NCI-H146 (cell line): ENCODE results near the gene AKAP13.
A peak's percentile ranks its signal among the peaks of the same experiment; 100 is the strongest.

Source experiments
- DNase-seq: peaks from one replicate; lab custom pipeline; 2025; lab: John Stamatoyannopoulos, UW

AKAP13 gene

GRCh38 chr15:85706779-85707518, 326.5 kb downstream of the AKAP13 start:
- DNase-seq, result no peak

- DNase-seq, result peak; percentile 24
These were observed 327.3 kb downstream of the AKAP13 start for GRCh38 chr15:85707519-85708338.

- no peak for DNase-seq
These were observed 328.1 kb downstream of the AKAP13 start for GRCh38 chr15:85708402-85708941.

- no peak for DNase-seq
These were observed 328.8 kb downstream of the AKAP13 start for GRCh38 chr15:85709250-85709649.

- no peak for DNase-seq
These were observed 330.0 kb downstream of the AKAP13 start for GRCh38 chr15:85710340-85710842.

- DNase-seq, result no peak
These were observed 331.3 kb downstream of the AKAP13 start for GRCh38 chr15:85711580-85712192.

GRCh38 chr15:85716261-85716660, 335.9 kb downstream of the AKAP13 start:
- no peak for DNase-seq

- DNase-seq, result no peak
These were observed 336.8 kb downstream of the AKAP13 start for GRCh38 chr15:85717212-85717611.

- DNase-seq, result no peak
These were observed 338.0 kb downstream of the AKAP13 start for GRCh38 chr15:85718271-85718971.

- DNase-seq, result no peak
These were observed 338.6 kb downstream of the AKAP13 start for GRCh38 chr15:85718981-85719380.

- DNase-seq, result no peak
These were observed 342.2 kb downstream of the AKAP13 start for GRCh38 chr15:85722374-85723152.

- DNase-seq, result no peak
These were observed 343.9 kb downstream of the AKAP13 start for GRCh38 chr15:85723960-85724945.

GRCh38 chr15:85725019-85725418, 344.6 kb downstream of the AKAP13 start:
- DNase-seq, result no peak

- DNase-seq, result no peak
These were observed 345.2 kb downstream of the AKAP13 start for GRCh38 chr15:85725564-85725963.

- DNase-seq, result no peak
These were observed 346.1 kb downstream of the AKAP13 start for GRCh38 chr15:85726454-85726853.

GRCh38 chr15:85727068-85727467, 346.7 kb downstream of the AKAP13 start:
- DNase-seq, result no peak

GRCh38 chr15:85730001-85730820, 349.8 kb downstream of the AKAP13 start:
- DNase-seq, result peak; percentile 35

GRCh38 chr15:85733416-85733815, 353.0 kb downstream of the AKAP13 start:
- no peak for DNase-seq

- DNase-seq, result no peak
These were observed 356.7 kb downstream of the AKAP13 start for GRCh38 chr15:85737061-85737460.
